ENCODE measurements around the gene SPNS3. TPM values are rescaled to one million over a fixed set of nuclear protein-coding genes. Genes with fewer than 3 reads are reported as not detected.

Gene SPNS3
- total RNA-seq, 2 donors from 2014 or later: 0.90 to 1.0 TPM

GRCh38 chr17:4492721-4493561, 59.2 kb downstream of the SPNS3 start:
- no peaks in the 10 kb centered on the region for H3K9me3 ChIP-seq
- DNase-seq: peak; percentile 82
- H3K27me3 ChIP-seq: no peaks in the 10 kb centered on the region
- H3K36me3 ChIP-seq: no peaks in the 10 kb centered on the region
- intact Hi-C loops (cut with DNase I): no loop called here
- no peak overlapping the region for H3K9ac ChIP-seq (ENCODE audit: low read depth in 2 of 2, low read length in 2 of 2)
- no peak for TF ChIP-seq CTCF (IDR thresholded peaks at IDR 0.05)
- peak overlapping the region; percentile 73 for H3K27ac ChIP-seq
- no peaks in the 10 kb centered on the region for H3K4me1 ChIP-seq
- no peak overlapping the region for H3K4me3 ChIP-seq

GRCh38 chr17:4497101-4497824, 63.5 kb downstream of the SPNS3 start:
- DNase-seq: no peak
- Histone ChIP-seq H3K4me3 (no peak overlapping the region), H3K36me3 (no peaks in the 10 kb centered on the region), H3K27ac (no peak overlapping the region), H3K9me3 (no peaks in the 10 kb centered on the region), H3K9ac (ENCODE audit: low read depth in 2 of 2, low read length in 2 of 2) (no peak overlapping the region), H3K27me3 (peaks cover 10% of the 10 kb centered on the region), H3K4me1 (peaks cover 4% of the 10 kb centered on the region)
- intact Hi-C loops (cut with DNase I): no loop called here
- no peak for TF ChIP-seq CTCF (IDR thresholded peaks at IDR 0.05)

- Histone ChIP-seq H3K4me1 (peaks cover 4% of the 10 kb centered on the region), H3K4me3 (peak within 1 kb of the TSS; percentile 43), H3K27me3 (peaks cover 10% of the 10 kb centered on the region), H3K36me3 (no peaks in the 10 kb centered on the region), H3K9ac (ENCODE audit: low read depth in 2 of 2, low read length in 2 of 2) (peak within 1 kb of the TSS; percentile 34 to 66), H3K27ac (no peak within 1 kb of the TSS), H3K9me3 (no peaks in the 10 kb centered on the region)
- intact Hi-C loops (cut with DNase I): no loop called here
- TF ChIP-seq CTCF (IDR thresholded peaks at IDR 0.05): no peak
- DNase-seq: peak; percentile 65
Measured at GRCh38 chr17:4498461-4499397, 65.0 kb downstream of the SPNS3 start, which contains the start of gene SPNS2. Gene SPNS2 (plus strand): TSS chr17:4498881. CDS start chr17:4499048, 167 bp downstream.

GRCh38 chr17:4499431-4500190, 65.9 kb downstream of the SPNS3 start:
- TF ChIP-seq CTCF (IDR thresholded peaks at IDR 0.05): no peak
- intact Hi-C loops (cut with DNase I): no loop called here
- Histone ChIP-seq H3K27ac (peak overlapping the region; percentile 12), H3K4me3 (peak overlapping the region; percentile 43), H3K4me1 (peaks cover 4% of the 10 kb centered on the region), H3K9me3 (no peaks in the 10 kb centered on the region), H3K36me3 (no peaks in the 10 kb centered on the region), H3K27me3 (peaks cover 10% of the 10 kb centered on the region), H3K9ac (ENCODE audit: low read depth in 2 of 2, low read length in 2 of 2) (peak overlapping the region; percentile 34 to 66)
- no peak for DNase-seq
